ENCODE measurements around the gene WDR5B. TPM values are rescaled to one million over a fixed set of nuclear protein-coding genes. Genes with fewer than 3 reads are reported as not detected.
"Not testable (repeated sequence)": the region's sequence is repeated elsewhere in the genome, so short reads cannot be mapped to it uniquely, and the experiment has no call there.

WDR5B gene
- total and polyA plus RNA-seq, 4 donors, result 1.8 to 3.7 (median 2.0) TPM

- Histone ChIP-seq H3K27ac (ENCODE audit: low read depth in 1 of 2, low read length in 2 of 2) (no peak overlapping the region), H3K9ac (ENCODE audit: low read depth in 1 of 2, low read length in 2 of 2) (no peak overlapping the region), H3K27me3 (ENCODE audit: control insufficient read depth in 4 of 4, insufficient read depth in 4 of 4, low read length in 3 of 4) (no peaks in the 10 kb centered on the region), H3K4me3 (ENCODE audit: low read depth in 1 of 3, low read length in 3 of 3) (no peak overlapping the region), H3K4me1 (ENCODE audit: control insufficient read depth in 4 of 4, insufficient read depth in 4 of 4, low read length in 3 of 4) (peaks cover under 1 to 20% (median 6%) of the 10 kb centered on the region in 4 donors), H3K36me3 (ENCODE audit: control insufficient read depth in 4 of 4, insufficient read depth in 3 of 4, low read depth in 1 of 4, low read length in 3 of 4) (peaks cover 2 to 35% (median 10%) of the 10 kb centered on the region in 4 donors), H3K9me3 (ENCODE audit: control insufficient read depth in 4 of 4, low read length in 3 of 4) (no peaks in the 10 kb centered on the region)
- DNase-seq (ENCODE audit: low spot score), result no peak
- 41% methylated on average over 3 of the region's 3 CpGs for WGBS
- TF ChIP-seq RXRA (IDR thresholded peaks at IDR 0.05) (peak in 1 of 2 donors; percentile 36), JUND (IDR thresholded peaks at IDR 0.05) (no peak), ZBTB33 (IDR thresholded peaks at IDR 0.05) (no peak), CTCF (IDR thresholded peaks at IDR 0.05; ENCODE audit: low read depth, low read length, missing input control) (no peak), RAD21 (IDR thresholded peaks at IDR 0.05) (peak in 1 of 2 donors; percentile 17), FOXA1 (IDR thresholded peaks at IDR 0.05) (no peak), MAX (IDR thresholded peaks at IDR 0.05) (no peak), GABPA (IDR thresholded peaks at IDR 0.05 in 1 of 2, conservative IDR thresholded peaks at IDR 0.05 in 1 of 2) (no peak), TAF1 (conservative IDR thresholded peaks at IDR 0.05) (no peak), HNF4A (conservative IDR thresholded peaks at IDR 0.05) (peak; percentile 61 to 73)
These were observed 35.5 kb upstream of the WDR5B start for GRCh38 chr3:122451371-122451770.

GRCh38 chr3:122448218-122448617, 32.4 kb upstream of the WDR5B start:
- WGBS, result 97% methylated on average over 6 of the region's 6 CpGs
- H3K9ac ChIP-seq (ENCODE audit: low read depth in 1 of 2, low read length in 2 of 2); DNase-seq (ENCODE audit: low spot score); H3K27me3 ChIP-seq (ENCODE audit: control insufficient read depth in 4 of 4, insufficient read depth in 4 of 4, low read length in 3 of 4); H3K27ac ChIP-seq (ENCODE audit: low read depth in 1 of 2, low read length in 2 of 2); H3K4me3 ChIP-seq (ENCODE audit: low read depth in 1 of 3, low read length in 3 of 3); H3K9me3 ChIP-seq (ENCODE audit: control insufficient read depth in 4 of 4, low read length in 3 of 4): not testable (repeated sequence)
- Histone ChIP-seq H3K36me3 (ENCODE audit: control insufficient read depth in 4 of 4, insufficient read depth in 3 of 4, low read depth in 1 of 4, low read length in 3 of 4) (peaks cover 2 to 28% (median 13%) of the 10 kb centered on the region in 4 donors), H3K4me1 (ENCODE audit: control insufficient read depth in 4 of 4, insufficient read depth in 4 of 4, low read length in 3 of 4) (peaks cover 0 to 24% (median 5%) of the 10 kb centered on the region in 4 donors)

GRCh38 chr3:122444491-122444887, 28.6 kb upstream of the WDR5B start:
- H3K9me3 ChIP-seq (ENCODE audit: control insufficient read depth in 4 of 4, low read length in 3 of 4); DNase-seq (ENCODE audit: low spot score); H3K27me3 ChIP-seq (ENCODE audit: control insufficient read depth in 4 of 4, insufficient read depth in 4 of 4, low read length in 3 of 4); H3K9ac ChIP-seq (ENCODE audit: low read depth in 1 of 2, low read length in 2 of 2); H3K4me3 ChIP-seq (ENCODE audit: low read depth in 1 of 3, low read length in 3 of 3); H3K4me1 ChIP-seq (ENCODE audit: control insufficient read depth in 4 of 4, insufficient read depth in 4 of 4, low read length in 3 of 4): not testable (repeated sequence)
- peaks cover 8 to 38% (median 30%) of the 10 kb centered on the region in 4 donors for H3K36me3 ChIP-seq (ENCODE audit: control insufficient read depth in 4 of 4, insufficient read depth in 3 of 4, low read depth in 1 of 4, low read length in 3 of 4)
- peak in 1 of 2 donors; percentile 28 for TF ChIP-seq HNF4A (conservative IDR thresholded peaks at IDR 0.05)
- 54% methylated on average over 5 of the region's 5 CpGs for WGBS
- H3K27ac ChIP-seq (ENCODE audit: low read depth in 1 of 2, low read length in 2 of 2), result peak overlapping the region; percentile 64 to 72
